Adipocyte (in vitro differentiated cells): ENCODE data around the gene TRNT1.

Experiments
- DNase-seq: peaks from one replicate; pipeline ENCODE4 v3.0.0-alpha.2; 2015; ENCODE audit warnings: low read depth
- H3K27me3 ChIP-seq: replicated peaks from 2 replicates; pipeline ENCODE4 v1.7.0; 2013; ENCODE audit warnings: mild to moderate bottlenecking, low read length, moderate library complexity; ENCODE audit not compliant: control insufficient read depth, insufficient read depth
- H3K36me3 ChIP-seq: 2 replicates; pipeline ENCODE4 v1.7.0; 2013; ENCODE audit warnings: low read length, mild to moderate bottlenecking, moderate library complexity; ENCODE audit not compliant: control insufficient read depth, insufficient read depth, severe bottlenecking
- H3K4me1 ChIP-seq: 2 replicates; pipeline ENCODE4 v1.7.0; 2013; ENCODE audit warnings: mild to moderate bottlenecking, low read length, moderate library complexity; ENCODE audit not compliant: control insufficient read depth, insufficient read depth
- H3K4me3 ChIP-seq: 2 replicates; pipeline ENCODE4 v1.7.0; 2013; ENCODE audit warnings: mild to moderate bottlenecking, low read length, moderate library complexity
- H3K9ac ChIP-seq: 2 replicates; pipeline ENCODE4 v1.7.0; 2013; ENCODE audit warnings: mild to moderate bottlenecking, low read length, moderate library complexity
- H3K9me3 ChIP-seq: 2 replicates; pipeline ENCODE4 v1.7.0; 2013; ENCODE audit warnings: mild to moderate bottlenecking, low read length, moderate library complexity; ENCODE audit not compliant: control insufficient read depth

The TRNT1 gene

DNA sequence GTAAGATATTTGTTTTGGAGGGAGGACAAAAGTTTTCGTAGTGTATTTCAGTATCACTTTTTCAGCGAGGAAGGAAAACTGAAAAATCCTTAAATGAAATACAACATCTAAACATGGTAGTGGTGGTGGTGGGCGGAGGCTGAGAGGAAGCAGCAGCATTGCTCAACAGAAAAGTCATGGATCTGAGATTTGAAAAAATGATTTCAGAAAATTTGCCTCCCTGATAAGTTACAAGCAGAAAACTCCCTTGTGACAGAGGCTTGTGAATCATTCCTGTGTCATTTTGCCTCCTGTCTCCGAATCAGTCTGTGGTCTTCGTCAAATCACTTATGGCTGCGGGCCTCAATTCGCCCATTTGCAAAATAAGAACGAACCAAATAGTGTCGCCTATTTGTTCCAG, 53.7 kb downstream of the TRNT1 start:
- Histone ChIP-seq H3K36me3 (no peaks in the 10 kb centered on the region), H3K27me3 (no peaks in the 10 kb centered on the region), H3K9me3 (no peaks in the 10 kb centered on the region), H3K9ac (no peak overlapping the region), H3K4me3 (no peak overlapping the region), H3K4me1 (peaks cover 14% of the 10 kb centered on the region)
- DNase-seq: no peak

DNA sequence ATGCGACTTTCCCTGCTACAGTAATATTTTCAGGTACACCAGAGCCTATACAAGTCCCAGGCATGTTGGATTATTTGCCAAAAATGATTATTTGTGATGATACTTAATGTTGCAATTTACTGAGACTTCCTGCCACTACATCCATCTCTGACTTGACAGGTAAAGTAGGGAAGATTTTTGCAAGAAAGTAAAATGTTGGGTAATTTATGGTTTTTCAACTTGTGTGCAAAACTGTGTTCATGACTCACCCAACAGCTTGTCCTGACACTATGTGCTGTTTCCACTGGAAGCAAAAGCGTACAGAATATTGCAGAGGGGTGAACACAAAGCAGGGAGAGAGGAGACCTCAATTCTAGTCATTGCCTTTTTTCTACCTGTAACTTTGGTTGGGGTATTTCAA, 58.1 kb downstream of the TRNT1 start:
- H3K9ac ChIP-seq: no peak overlapping the region

DNA sequence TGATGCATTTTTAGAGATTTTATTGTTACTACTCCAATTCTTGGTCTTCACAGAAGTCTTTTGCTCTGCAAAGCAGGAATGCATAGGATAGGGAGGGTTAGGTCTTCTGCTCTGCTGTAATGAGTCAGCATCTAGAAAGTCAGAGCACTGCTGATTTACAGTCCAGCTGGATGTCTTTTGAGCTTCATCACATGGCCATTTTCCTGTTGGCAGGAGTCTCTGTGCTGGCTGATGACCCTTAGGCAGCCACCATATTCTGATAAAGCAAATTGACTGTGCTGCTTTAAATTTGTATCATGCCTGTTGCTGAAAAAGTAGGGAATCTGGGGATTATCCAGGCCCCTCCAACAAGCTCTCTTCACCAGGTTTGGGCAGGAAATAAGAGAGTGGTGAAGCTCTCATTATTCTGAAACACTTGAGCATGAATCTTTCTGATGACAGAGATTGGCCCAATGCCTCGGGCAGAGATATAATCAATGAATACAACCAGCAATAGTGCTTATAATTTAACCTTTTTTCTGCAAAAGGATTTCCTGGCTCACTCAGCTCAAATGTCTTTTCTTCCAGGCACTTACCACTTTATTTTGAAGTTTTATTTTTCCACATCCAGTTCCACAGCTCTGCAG, 62.5 kb downstream of the TRNT1 start:
- Histone ChIP-seq H3K36me3 (no peaks in the 10 kb centered on the region), H3K9me3 (peaks cover 6% of the 10 kb centered on the region), H3K9ac (no peak overlapping the region), H3K27me3 (peaks cover 14% of the 10 kb centered on the region), H3K4me1 (no peaks in the 10 kb centered on the region), H3K4me3 (no peak overlapping the region)
- DNase-seq: peak; percentile 19

More for the DNA sequence above, 58.1 kb downstream of the TRNT1 start:
- DNase-seq: no peak
- Histone ChIP-seq H3K4me1 (no peaks in the 10 kb centered on the region), H3K9me3 (peaks cover 6% of the 10 kb centered on the region), H3K36me3 (no peaks in the 10 kb centered on the region), H3K27me3 (no peaks in the 10 kb centered on the region), H3K4me3 (no peak overlapping the region)

DNA sequence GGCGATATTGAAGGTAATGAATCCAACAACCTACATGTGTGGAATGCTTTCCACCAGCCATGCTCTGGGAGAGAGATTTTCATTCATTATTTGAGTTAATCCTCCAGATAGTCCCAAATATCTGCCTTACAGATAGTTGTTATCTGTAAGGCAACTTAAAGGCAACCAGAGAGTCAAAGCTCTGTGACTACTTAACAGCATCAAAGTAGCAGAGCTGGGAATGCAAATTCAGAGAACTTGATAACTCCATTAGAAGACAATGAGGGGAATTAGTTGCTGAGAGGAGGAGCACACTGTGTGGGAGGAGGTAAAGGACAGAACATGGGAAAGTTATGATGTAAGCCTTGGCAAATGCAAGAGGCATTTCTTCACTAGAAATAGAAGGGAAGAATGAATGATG, 63.2 kb downstream of the TRNT1 start:
- DNase-seq: no peak
- H3K9ac ChIP-seq: no peak overlapping the region
- H3K27me3 ChIP-seq: peaks cover 14% of the 10 kb centered on the region
- peaks cover 6% of the 10 kb centered on the region for H3K9me3 ChIP-seq
- no peak overlapping the region for H3K4me3 ChIP-seq
- no peaks in the 10 kb centered on the region for H3K4me1 ChIP-seq
- H3K36me3 ChIP-seq: no peaks in the 10 kb centered on the region

DNA sequence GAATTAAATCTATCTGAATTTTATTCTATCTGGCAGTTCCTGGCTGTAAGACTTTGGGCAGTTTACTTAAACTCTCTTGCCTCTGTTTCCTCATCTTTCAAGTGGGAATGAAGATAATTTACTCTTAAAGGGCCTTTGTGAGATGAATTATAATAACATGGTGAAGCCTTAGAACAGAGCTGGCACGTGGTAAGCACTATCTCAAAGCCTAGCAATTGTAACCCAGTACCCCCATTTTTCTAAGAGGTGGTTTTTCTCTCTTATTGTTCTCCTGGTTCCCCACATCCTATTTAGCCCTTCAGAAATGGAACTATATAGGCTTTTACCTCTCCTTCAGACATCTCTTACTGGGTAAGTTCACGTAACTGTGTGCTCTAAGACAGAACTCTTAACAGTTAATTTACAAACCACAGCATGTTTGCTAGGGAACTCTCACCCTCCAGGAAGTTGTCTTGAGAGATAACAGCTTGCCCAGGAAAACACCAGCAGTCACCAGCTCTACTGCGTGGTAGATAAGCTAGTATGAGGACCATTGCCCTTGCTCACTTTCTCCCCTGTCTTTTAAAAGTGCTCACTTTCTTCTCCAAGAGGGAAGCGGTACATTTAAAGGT, 65.0 kb downstream of the TRNT1 start:
- H3K27me3 ChIP-seq: peaks cover 14% of the 10 kb centered on the region
- no peak for DNase-seq

DNA sequence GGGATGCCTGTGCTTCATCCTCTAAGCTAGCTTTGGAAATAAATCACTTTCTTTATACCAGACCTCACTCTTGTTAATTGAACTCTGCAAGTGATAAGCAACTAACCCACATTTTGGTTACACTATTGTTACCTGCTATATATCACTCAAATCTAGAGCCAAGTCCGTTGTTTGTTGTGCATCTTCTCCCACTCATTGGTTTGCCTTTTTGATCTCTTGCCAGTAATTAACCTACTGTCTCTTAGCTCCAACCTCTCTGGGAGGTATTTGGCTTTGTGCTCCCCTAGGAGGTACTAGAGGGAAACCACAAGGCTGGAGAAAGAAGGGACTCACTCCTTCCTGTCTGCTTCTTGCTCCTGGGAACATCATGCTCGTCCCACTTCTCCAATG, 65.5 kb downstream of the TRNT1 start:
- Histone ChIP-seq H3K4me3 (no peak overlapping the region), H3K9me3 (no peaks in the 10 kb centered on the region), H3K9ac (no peak overlapping the region), H3K36me3 (no peaks in the 10 kb centered on the region), H3K4me1 (no peaks in the 10 kb centered on the region), H3K27me3 (peaks cover 14% of the 10 kb centered on the region)
- no peak for DNase-seq

More for the DNA sequence above, 65.0 kb downstream of the TRNT1 start:
- no peak overlapping the region for H3K4me3 ChIP-seq
- H3K9me3 ChIP-seq: peaks cover 1% of the 10 kb centered on the region
- no peaks in the 10 kb centered on the region for H3K4me1 ChIP-seq
- no peaks in the 10 kb centered on the region for H3K36me3 ChIP-seq
- H3K9ac ChIP-seq: no peak overlapping the region

DNA sequence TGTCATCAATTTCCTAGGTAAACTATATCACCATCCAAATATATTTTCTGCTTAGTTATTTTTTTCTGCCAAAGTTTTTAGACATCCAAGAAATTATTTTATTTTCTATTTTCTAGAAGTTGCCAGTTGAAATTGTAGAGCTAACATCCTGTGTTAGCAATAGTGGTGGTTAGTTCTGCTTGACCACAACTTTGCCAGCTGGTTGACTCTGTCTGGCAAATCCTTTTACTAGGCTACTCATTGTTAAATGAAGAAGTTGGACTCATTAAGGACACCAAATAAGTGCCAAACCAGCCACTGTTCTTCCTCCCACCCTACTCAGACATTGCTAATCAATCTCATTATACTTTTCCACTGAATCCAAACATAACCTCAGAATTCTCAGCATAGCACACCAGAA, 68.1 kb downstream of the TRNT1 start:
- peaks cover 17% of the 10 kb centered on the region for H3K27me3 ChIP-seq

DNA sequence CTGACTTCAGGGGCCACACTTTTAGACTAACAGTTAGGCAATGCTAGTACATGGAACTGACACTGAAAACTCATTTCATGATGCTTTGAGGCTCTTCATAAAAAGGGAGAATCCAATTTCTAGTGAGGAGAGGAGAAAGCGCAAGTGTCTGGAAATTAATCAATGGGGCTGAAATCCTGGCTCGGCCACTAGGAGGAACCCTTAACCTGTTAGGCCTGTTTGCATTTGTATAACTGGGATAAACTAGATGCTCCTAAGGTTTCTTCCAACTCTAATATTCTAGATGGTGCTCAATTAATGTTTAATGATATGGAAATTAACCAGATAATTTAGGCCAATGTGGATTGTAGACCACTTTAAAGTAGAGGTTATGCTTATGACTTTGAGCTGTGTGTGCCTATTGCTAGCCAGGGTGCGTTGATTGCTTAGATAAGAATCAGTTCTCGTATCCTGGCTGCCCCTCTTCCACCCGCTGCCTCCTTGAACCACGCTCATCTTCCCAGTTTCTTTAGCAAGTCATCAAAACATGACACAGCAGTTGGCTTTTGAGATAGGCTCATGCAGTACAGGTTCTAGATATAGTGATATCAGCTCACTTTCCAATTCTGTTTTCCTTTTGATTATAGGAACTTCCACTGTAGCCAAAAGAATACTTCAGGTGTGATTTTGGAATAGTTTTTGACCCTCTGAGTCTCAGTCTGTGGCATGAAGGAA, 69.6 kb downstream of the TRNT1 start:
- Histone ChIP-seq H3K27me3 (peaks cover 17% of the 10 kb centered on the region), H3K36me3 (no peaks in the 10 kb centered on the region), H3K9me3 (no peaks in the 10 kb centered on the region), H3K9ac (no peak overlapping the region), H3K4me1 (no peaks in the 10 kb centered on the region), H3K4me3 (no peak overlapping the region)
- DNase-seq: peak; percentile 4

More for the DNA sequence above, 68.1 kb downstream of the TRNT1 start:
- Histone ChIP-seq H3K36me3 (no peaks in the 10 kb centered on the region), H3K4me3 (no peak overlapping the region), H3K9me3 (no peaks in the 10 kb centered on the region), H3K9ac (no peak overlapping the region), H3K4me1 (no peaks in the 10 kb centered on the region)
- no peak for DNase-seq
